Osteoblast (primary cell): Measurements from ENCODE around the gene PAFAH2. TPM values are rescaled to one million over a fixed set of nuclear protein-coding genes. Genes with fewer than 3 reads are reported as not detected.
A peak's percentile ranks its signal among the peaks of the same experiment; 100 is the strongest.

Source experiments
- DNase-seq: peaks from one replicate; pipeline ENCODE4 v3.0.0; 2011; ENCODE audit warnings: low spot score, mixed read lengths; ENCODE audit not compliant: insufficient read length; ENCODE audit errors: missing footprints
- H2AFZ ChIP-seq: 2 replicates; pipeline ENCODE4 v1.6.0; 2011; ENCODE audit warnings: mild to moderate bottlenecking, low read length
- H3K27ac ChIP-seq: 2 replicates; pipeline ENCODE4 v1.5.1; 2011; ENCODE audit warnings: mild to moderate bottlenecking, low read depth, low read length, moderate library complexity
- H3K27me3 ChIP-seq: 2 replicates; pipeline ENCODE4 v1.6.0; 2012; ENCODE audit warnings: mild to moderate bottlenecking, control low read depth, inconsistent platforms, low read length, moderate library complexity; ENCODE audit not compliant: insufficient read depth
- H3K36me3 ChIP-seq: 2 replicates; pipeline ENCODE4 v1.5.1; 2011; ENCODE audit warnings: mild to moderate bottlenecking, low read length, control low read depth, moderate library complexity; ENCODE audit not compliant: insufficient read depth
- H3K4me1 ChIP-seq: 2 replicates; pipeline ENCODE4 v1.5.1; 2011; ENCODE audit warnings: mild to moderate bottlenecking, low read length, control low read depth, moderate library complexity; ENCODE audit not compliant: insufficient read depth
- H3K4me2 ChIP-seq: 2 replicates; pipeline ENCODE4 v1.6.0; 2011; ENCODE audit warnings: mild to moderate bottlenecking, low read length; ENCODE audit not compliant: insufficient read depth
- H3K4me3 ChIP-seq: fragments of 200-600 bp; sonication (generic); 3 replicates; pipeline ENCODE4 v1.5.1; 2012; ENCODE audit warnings: mild to moderate bottlenecking, low read length, inconsistent platforms; ENCODE audit not compliant: insufficient read depth
- H3K79me2 ChIP-seq: 2 replicates; pipeline ENCODE4 v1.6.0; 2012; ENCODE audit warnings: mild to moderate bottlenecking, low read length, control low read depth, inconsistent platforms; ENCODE audit not compliant: insufficient read depth
- H3K9me3 ChIP-seq: 2 replicates; pipeline ENCODE4 v1.5.1; 2011; ENCODE audit warnings: low read depth, low read length, control low read depth
- H4K20me1 ChIP-seq: 2 replicates; pipeline ENCODE4 v1.6.0; 2012; ENCODE audit warnings: mild to moderate bottlenecking, low read length, control low read depth; ENCODE audit not compliant: insufficient read depth
- CTCF ChIP-seq: IDR thresholded peaks from 2 replicates; pipeline ENCODE4 v1.5.1; 2011; ENCODE audit warnings: mild to moderate bottlenecking, low read depth, low read length, moderate library complexity; ENCODE audit errors: extremely low read depth
- total RNA-seq: library from RNA; depleted of rRNA; stranded (reverse); fragments of >200 nt; gene quantifications from 2 replicates; pipeline ENCODE4 v1.2.3, GENCODE V29; 2012

PAFAH2 gene
- 6.5 and 6.9 TPM in 2 replicates for total RNA-seq

GRCh38 chr1:25997828-25998761 is at the start of gene PAFAH2:
TSS of gene PAFAH2 (minus strand) at chr1:25998063. CDS start at chr1:25990816, 7,247 bp downstream.
- Histone ChIP-seq H3K27me3 (no peaks in the 10 kb centered on the region), H3K79me2 (peaks cover 3% of the 10 kb centered on the region), H3K4me2 (peak within 1 kb of the TSS; percentile 81), H4K20me1 (no peaks in the 10 kb centered on the region), H3K4me3 (peak within 1 kb of the TSS; percentile 74), H3K4me1 (peaks cover 14% of the 10 kb centered on the region), H3K27ac (peak within 1 kb of the TSS; percentile 71), H3K9me3 (no peaks in the 10 kb centered on the region), H2AFZ (peak within 1 kb of the TSS; percentile 88), H3K36me3 (no peaks in the 10 kb centered on the region)
- DNase-seq, result peak; percentile 98
- TF ChIP-seq CTCF, result peak; percentile 99

- peak; percentile 36 for DNase-seq
- Histone ChIP-seq H2AFZ (no peak overlapping the region), H4K20me1 (no peaks in the 10 kb centered on the region), H3K4me1 (no peaks in the 10 kb centered on the region), H3K27ac (no peak overlapping the region), H3K36me3 (no peaks in the 10 kb centered on the region), H3K9me3 (no peaks in the 10 kb centered on the region), H3K4me2 (no peak overlapping the region), H3K4me3 (no peak overlapping the region), H3K27me3 (peaks cover 81% of the 10 kb centered on the region), H3K79me2 (no peaks in the 10 kb centered on the region)
- TF ChIP-seq CTCF, result no peak
Measured at GRCh38 chr1:26047278-26047874, 49.5 kb upstream of the PAFAH2 start.

GRCh38 chr1:26046246-26047095 is 48.6 kb upstream of the PAFAH2 start:
- Histone ChIP-seq H3K27me3 (peaks cover 81% of the 10 kb centered on the region), H3K4me3 (no peak overlapping the region), H3K79me2 (no peaks in the 10 kb centered on the region), H3K4me2 (no peak overlapping the region), H3K4me1 (no peaks in the 10 kb centered on the region), H3K9me3 (no peaks in the 10 kb centered on the region), H4K20me1 (no peaks in the 10 kb centered on the region), H3K36me3 (no peaks in the 10 kb centered on the region), H3K27ac (no peak overlapping the region), H2AFZ (no peak overlapping the region)
- TF ChIP-seq CTCF, result no peak
- peak; percentile 78 for DNase-seq
